Spleen (tissue), 7 donors: ENCODE results near the gene LMX1A.

ENCODE experiments used
- POLR2A ChIP-seq, 3 donors: fragments of 450-650 bp; IDR thresholded peaks; one replicate each; pipeline ENCODE4 v1.5.1; 2017; ENCODE audit warnings: antibody characterized with exemption in 3 of 3, mild to moderate bottlenecking in 1 of 3
- TF ChIP-seq, protein P1 (sequence below), 11 experiments: fragments of 200-600 bp in 7 of 11; fragments of 450-650 bp in 4 of 11; sonication (generic) in 4 of 11; IDR thresholded peaks in 8 of 11; conservative IDR thresholded peaks in 3 of 11; 1 replicate in 7 of 11; 2 replicates in 4 of 11; pipeline versions ENCODE4 v1.4.0 to v1.8.0; 2016 to 2021; ENCODE audit warnings: antibody characterized with exemption in 11 of 11, inconsistent platforms in 4 of 11, mild to moderate bottlenecking in 1 of 11
- donor health status: DM: no; HTN: no; CAD: no; lungs with moderate emphysema.
- donor health status: DM: no; HTN: no; CAD: no.
- donor health status: DM: no; HTN: no; CAD: no.

DNA sequence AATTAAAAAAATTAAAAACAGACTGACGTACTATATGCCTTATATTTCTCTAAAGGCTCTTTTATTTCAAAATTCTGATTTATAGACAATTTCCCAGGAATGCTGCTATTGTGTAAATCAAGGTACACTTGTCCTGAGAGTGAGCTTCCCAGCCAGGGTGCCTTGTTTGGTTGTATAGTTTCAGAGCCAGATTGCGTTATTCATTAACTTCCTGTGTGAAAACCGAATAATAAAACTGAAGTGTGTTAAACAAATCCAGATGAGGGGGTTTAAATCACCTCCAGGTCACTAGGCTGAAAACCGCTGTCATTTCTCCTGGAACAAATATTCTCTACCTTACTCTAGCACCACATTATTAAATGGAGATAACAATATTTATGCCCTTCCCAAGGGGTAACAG, 68.7 kb downstream of the LMX1A start:
- TF ChIP-seq, protein P1, sequence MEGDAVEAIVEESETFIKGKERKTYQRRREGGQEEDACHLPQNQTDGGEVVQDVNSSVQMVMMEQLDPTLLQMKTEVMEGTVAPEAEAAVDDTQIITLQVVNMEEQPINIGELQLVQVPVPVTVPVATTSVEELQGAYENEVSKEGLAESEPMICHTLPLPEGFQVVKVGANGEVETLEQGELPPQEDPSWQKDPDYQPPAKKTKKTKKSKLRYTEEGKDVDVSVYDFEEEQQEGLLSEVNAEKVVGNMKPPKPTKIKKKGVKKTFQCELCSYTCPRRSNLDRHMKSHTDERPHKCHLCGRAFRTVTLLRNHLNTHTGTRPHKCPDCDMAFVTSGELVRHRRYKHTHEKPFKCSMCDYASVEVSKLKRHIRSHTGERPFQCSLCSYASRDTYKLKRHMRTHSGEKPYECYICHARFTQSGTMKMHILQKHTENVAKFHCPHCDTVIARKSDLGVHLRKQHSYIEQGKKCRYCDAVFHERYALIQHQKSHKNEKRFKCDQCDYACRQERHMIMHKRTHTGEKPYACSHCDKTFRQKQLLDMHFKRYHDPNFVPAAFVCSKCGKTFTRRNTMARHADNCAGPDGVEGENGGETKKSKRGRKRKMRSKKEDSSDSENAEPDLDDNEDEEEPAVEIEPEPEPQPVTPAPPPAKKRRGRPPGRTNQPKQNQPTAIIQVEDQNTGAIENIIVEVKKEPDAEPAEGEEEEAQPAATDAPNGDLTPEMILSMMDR (IDR thresholded peaks at IDR 0.05 in 8 of 11, conservative IDR thresholded peaks at IDR 0.05 in 3 of 11): no peak
- no peak for TF ChIP-seq POLR2A (IDR thresholded peaks at IDR 0.05)
